OCI-LY3 (cell line): ENCODE results near the gene CCDC28B.
A peak's percentile ranks its signal among the peaks of the same experiment; 100 is the strongest.

ENCODE experiments used
- H2AFZ ChIP-seq: fragments of 200-600, 300-600 bp; shearing (Covaris generic); 2 replicates; pipeline ENCODE4 v1.6.0; 2014; ENCODE audit warnings: antibody characterized with exemption, low read depth, low read length
- H3K27ac ChIP-seq: fragments of 200-600, 300-600 bp; sonication (generic); 2 replicates; pipeline ENCODE4 v1.5.1; 2014; ENCODE audit warnings: mild to moderate bottlenecking, low read length, moderate library complexity, mixed read lengths
- H3K27me3 ChIP-seq: fragments of 200-600, 300-600 bp; sonication (generic); 2 replicates; pipeline ENCODE4 v1.6.1; 2014; ENCODE audit warnings: low read depth, low read length, mixed read lengths
- H3K36me3 ChIP-seq: fragments of 200-600, 300-600 bp; sonication (generic); replicated peaks from 2 replicates; pipeline ENCODE3; 2014; ENCODE audit warnings: low read depth, low read length, mixed read lengths
- H3K4me1 ChIP-seq: fragments of 300-600, 200-600 bp; sonication (generic); 2 replicates; pipeline ENCODE4 v1.6.1; 2014; ENCODE audit warnings: low read length, mixed read lengths
- H3K4me2 ChIP-seq: fragments of 200-600, 300-600 bp; sonication (generic); 2 replicates; pipeline ENCODE4 v1.6.1; 2014; ENCODE audit warnings: low read length, mixed read lengths
- H3K4me3 ChIP-seq: fragments of 300-600, 200-600 bp; sonication (generic); 2 replicates; pipeline ENCODE4 v1.5.1; 2014; ENCODE audit warnings: antibody characterized with exemption, mild to moderate bottlenecking, low read length, moderate library complexity
- H3K79me2 ChIP-seq: fragments of 300-600, 200-600 bp; shearing (Covaris generic); 2 replicates; pipeline ENCODE4 v1.6.1; 2014; ENCODE audit warnings: mild to moderate bottlenecking, low read length, mixed read lengths
- H3K9ac ChIP-seq: fragments of 300-600, 200-600 bp; shearing (Covaris generic); 2 replicates; pipeline ENCODE4 v1.6.0; 2014; ENCODE audit warnings: mild to moderate bottlenecking, low read length, moderate library complexity
- H3K9me3 ChIP-seq: fragments of 200-600, 300-600 bp; shearing (Covaris generic); 2 replicates; pipeline ENCODE4 v1.6.1; 2014; ENCODE audit warnings: low read length, mixed read lengths; ENCODE audit not compliant: insufficient read depth
- H4K20me1 ChIP-seq: fragments of 200-600, 300-600 bp; sonication (generic); 2 replicates; pipeline ENCODE4 v1.6.1; 2016; ENCODE audit warnings: low read length, mixed read lengths; ENCODE audit not compliant: insufficient read depth
- EZH2phosphoT487 ChIP-seq: fragments of 200-600 bp; shearing (Covaris generic); IDR thresholded peaks from 2 replicates; pipeline ENCODE4 v1.6.1; 2018; ENCODE audit warnings: antibody characterized with exemption, mixed run types, low read depth
- TF ChIP-seq, protein P1 (sequence below): fragments of 200-600, 300-600 bp; sonication (generic); IDR thresholded peaks from 2 replicates; pipeline ENCODE4 v1.5.1; 2014; ENCODE audit warnings: antibody characterized with exemption, low read length, low read depth

CCDC28B gene

DNA sequence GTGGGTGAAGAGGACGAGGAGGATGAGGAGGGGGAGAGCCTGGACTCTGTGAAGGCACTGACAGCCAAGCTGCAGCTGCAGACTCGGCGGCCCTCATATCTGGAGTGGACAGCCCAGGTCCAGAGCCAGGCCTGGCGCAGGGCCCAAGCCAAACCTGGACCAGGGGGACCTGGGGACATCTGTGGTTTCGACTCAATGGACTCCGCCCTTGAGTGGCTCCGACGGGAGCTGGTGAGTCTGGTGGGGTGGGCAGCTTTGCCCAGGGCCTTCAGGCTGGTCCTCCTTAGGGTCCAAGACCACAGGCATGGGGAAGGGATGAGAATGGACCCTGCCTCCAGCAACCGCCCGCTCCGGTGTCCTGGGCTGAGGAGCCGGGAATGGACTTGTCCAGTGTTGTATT lies 47.1 kb downstream of the CCDC28B start:
- TF ChIP-seq EZH2phosphoT487 = no peak
- Histone ChIP-seq H3K27ac (no peak overlapping the region), H3K27me3 (no peaks in the 10 kb centered on the region), H3K4me2 (no peak overlapping the region), H2AFZ (no peak overlapping the region), H3K9ac (no peak overlapping the region), H3K4me3 (no peak overlapping the region), H3K4me1 (peaks cover 37% of the 10 kb centered on the region), H3K9me3 (peaks cover 16% of the 10 kb centered on the region; the same call in 1 of the 2 replicates), H3K79me2 (no peaks in the 10 kb centered on the region), H3K36me3 (no peaks in the 10 kb centered on the region), H4K20me1 (no peaks in the 10 kb centered on the region)

DNA sequence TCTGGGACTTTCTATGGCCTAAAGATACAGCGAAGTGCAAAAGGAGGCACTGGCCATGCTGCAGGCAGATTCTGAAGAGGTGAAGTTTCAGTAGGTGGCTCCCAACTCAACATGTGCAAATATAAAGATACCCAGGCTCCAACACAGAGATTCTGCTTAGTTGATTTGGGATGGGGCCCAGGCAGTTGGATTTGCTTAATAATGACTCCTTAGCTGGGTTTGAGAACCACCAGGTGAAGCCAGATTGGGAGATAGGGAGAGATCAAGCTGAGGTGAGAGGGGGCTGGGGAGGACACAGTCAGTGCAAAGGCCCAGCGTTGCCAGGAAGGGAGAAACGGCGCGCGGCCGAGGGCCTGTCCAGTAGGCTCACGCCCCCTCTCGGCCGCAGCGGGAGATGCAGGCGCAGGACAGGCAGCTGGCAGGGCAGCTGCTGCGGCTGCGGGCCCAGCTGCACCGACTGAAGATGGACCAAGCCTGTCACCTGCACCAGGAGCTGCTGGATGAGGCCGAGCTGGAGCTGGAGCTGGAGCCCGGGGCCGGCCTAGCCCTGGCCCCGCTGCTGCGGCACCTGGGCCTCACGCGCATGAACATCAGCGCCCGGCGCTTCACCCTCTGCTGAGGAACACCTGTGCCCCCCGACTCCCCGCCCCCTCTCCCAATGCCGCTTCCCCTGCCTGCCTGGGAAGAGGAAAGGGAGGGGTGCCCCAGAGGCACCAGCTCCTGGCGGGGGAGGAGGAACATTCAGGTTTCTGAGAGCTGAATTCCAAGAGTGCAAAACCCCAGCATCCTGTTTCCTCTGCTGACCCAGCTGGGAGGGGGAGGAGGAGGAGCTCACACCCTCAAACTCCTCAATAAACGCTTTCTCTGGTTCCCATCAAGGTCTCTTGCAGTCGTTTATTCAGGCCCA lies 47.8 kb downstream of the CCDC28B start:
- no peaks in the 10 kb centered on the region for H4K20me1 ChIP-seq
- H3K36me3 ChIP-seq = no peaks in the 10 kb centered on the region
- TF ChIP-seq, protein P1, sequence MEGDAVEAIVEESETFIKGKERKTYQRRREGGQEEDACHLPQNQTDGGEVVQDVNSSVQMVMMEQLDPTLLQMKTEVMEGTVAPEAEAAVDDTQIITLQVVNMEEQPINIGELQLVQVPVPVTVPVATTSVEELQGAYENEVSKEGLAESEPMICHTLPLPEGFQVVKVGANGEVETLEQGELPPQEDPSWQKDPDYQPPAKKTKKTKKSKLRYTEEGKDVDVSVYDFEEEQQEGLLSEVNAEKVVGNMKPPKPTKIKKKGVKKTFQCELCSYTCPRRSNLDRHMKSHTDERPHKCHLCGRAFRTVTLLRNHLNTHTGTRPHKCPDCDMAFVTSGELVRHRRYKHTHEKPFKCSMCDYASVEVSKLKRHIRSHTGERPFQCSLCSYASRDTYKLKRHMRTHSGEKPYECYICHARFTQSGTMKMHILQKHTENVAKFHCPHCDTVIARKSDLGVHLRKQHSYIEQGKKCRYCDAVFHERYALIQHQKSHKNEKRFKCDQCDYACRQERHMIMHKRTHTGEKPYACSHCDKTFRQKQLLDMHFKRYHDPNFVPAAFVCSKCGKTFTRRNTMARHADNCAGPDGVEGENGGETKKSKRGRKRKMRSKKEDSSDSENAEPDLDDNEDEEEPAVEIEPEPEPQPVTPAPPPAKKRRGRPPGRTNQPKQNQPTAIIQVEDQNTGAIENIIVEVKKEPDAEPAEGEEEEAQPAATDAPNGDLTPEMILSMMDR = peak; percentile 54
- TF ChIP-seq EZH2phosphoT487 = no peak
- no peak overlapping the region for H3K9ac ChIP-seq
- H3K79me2 ChIP-seq = no peaks in the 10 kb centered on the region
- peak overlapping the region; percentile 32 for H3K4me2 ChIP-seq
- H3K4me1 ChIP-seq = peaks cover 38% of the 10 kb centered on the region
- H3K27me3 ChIP-seq = no peaks in the 10 kb centered on the region
- no peak overlapping the region for H3K27ac ChIP-seq
- H2AFZ ChIP-seq = no peak overlapping the region; the same call in 1 of the 2 replicates
- H3K9me3 ChIP-seq = peaks cover 16% of the 10 kb centered on the region; the same call in 1 of the 2 replicates
- peak overlapping the region; percentile 12; the same call in 1 of the 2 replicates for H3K4me3 ChIP-seq

DNA sequence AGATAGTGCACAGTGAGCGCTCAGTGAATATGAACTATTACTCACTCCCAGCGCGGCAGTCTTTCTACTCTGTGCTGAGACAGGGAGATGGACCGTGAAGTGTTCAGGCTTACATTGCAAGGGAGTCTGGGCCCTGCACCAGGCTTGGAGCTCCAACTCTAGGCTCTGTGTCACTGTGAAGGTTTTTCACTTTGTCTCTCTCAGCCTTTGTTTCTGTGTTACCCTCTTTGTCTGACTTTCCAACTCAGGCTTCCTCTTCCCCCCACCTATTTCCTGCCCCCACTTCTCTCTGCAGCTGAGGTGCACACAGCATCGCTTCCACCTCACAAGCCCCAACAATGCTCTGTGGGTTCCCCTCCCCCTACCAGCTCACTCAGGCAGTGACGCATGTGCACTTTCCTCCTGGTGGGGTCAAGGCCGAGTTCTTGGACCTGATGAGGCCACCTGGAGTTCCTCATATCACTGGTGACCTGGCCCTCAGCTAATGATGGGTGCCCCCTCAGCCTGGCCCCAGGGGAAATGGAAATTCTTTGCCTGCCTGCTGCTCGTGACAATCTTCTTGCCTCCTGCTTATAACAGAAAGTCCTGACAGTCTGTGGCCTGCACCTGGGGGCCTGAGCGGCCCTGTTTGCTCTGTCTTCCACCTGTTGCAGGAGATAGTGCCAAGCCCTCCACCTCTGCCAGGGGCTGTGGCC lies 49.6 kb downstream of the CCDC28B start:
- Histone ChIP-seq H3K4me2 (peak overlapping the region; percentile 43), H2AFZ (peak overlapping the region; percentile 58; the same call in 1 of the 2 replicates), H3K4me3 (peak overlapping the region; percentile 46)

DNA sequence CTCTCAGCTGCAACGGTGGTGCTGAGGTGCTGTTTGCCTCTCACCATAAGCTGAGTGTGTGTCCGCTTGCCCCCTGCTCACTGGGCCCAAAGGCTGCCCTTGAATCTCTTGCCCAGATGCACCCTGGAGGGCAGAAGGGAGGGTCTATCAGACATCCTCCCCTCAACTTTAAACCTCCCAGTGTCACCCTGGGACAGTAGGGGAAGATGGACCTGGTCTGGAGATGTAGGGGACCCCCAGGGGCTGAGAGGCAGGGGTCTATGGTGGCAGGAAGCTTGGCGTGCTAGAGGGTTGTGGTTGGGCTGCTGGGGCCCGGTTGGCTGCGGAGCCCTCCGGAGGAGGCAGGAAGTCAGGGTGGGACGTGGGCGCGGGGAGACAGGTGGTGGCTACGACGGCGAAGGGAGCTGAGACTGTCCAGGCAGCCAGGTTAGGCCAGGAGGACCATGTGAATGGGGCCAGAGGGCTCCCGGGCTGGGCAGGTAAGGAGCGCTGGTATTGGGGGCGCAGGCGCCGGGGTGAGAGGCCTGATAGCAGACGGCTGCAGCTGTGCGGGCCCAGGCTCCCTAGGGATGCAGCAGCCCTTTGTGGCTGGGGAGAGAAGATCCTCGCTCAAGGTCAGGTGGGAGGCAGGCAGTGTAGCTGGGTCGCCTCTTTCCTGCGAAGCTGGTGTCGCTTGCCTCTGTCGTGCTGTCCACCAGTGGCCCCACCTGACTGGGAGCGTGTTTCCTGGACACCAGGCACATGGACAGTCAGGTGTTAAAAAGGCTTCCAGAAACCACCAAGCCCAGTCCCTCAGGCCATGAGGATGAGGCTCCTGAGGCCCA lies 50.7 kb downstream of the CCDC28B start, which contains the start of gene LCK:
Gene LCK, plus strand, starts transcription at position 373 of the 824 bp plus-strand sequence. CDS start 23,065 bp downstream, outside the sequence.
- peak within 1 kb of the TSS; percentile 43 for H3K4me2 ChIP-seq
- no peaks in the 10 kb centered on the region for H3K27me3 ChIP-seq
- peak within 1 kb of the TSS; percentile 45 for H3K27ac ChIP-seq
- peak within 1 kb of the TSS; percentile 46; the same call in 1 of the 2 replicates for H3K4me3 ChIP-seq
- no peaks in the 10 kb centered on the region for H4K20me1 ChIP-seq
- H3K4me1 ChIP-seq = peaks cover 52% of the 10 kb centered on the region
- no peaks in the 10 kb centered on the region for H3K79me2 ChIP-seq
- H3K9ac ChIP-seq = peak within 1 kb of the TSS; percentile 21
- no peaks in the 10 kb centered on the region for H3K36me3 ChIP-seq
- TF ChIP-seq, protein P1 = no peak
- TF ChIP-seq EZH2phosphoT487 = no peak
- H2AFZ ChIP-seq = peak within 1 kb of the TSS; percentile 58; the same call in 1 of the 2 replicates
- peaks cover 16% of the 10 kb centered on the region; the same call in 1 of the 2 replicates for H3K9me3 ChIP-seq

More for the DNA sequence above, 49.6 kb downstream of the CCDC28B start:
- Histone ChIP-seq H3K9ac (peak overlapping the region; percentile 21), H3K27me3 (no peaks in the 10 kb centered on the region), H3K27ac (peak overlapping the region; percentile 45), H3K79me2 (no peaks in the 10 kb centered on the region), H3K4me1 (peaks cover 45% of the 10 kb centered on the region), H3K9me3 (peaks cover 16% of the 10 kb centered on the region; the same call in 1 of the 2 replicates), H3K36me3 (no peaks in the 10 kb centered on the region), H4K20me1 (no peaks in the 10 kb centered on the region)
- TF ChIP-seq, protein P1 = no peak
- no peak for TF ChIP-seq EZH2phosphoT487
